Measurements from ENCODE around the gene TBCE.
"Not testable (repeated sequence)": the region's sequence is repeated elsewhere in the genome, so short reads cannot be mapped to it uniquely, and the experiment has no call there.

The TBCE gene

GRCh38 chr1:235441159-235441685, 74.0 kb downstream of the TBCE start:
- Mint-ChIP-seq H3K27me3 (no peaks in the 10 kb centered on the region), H3K9me3 (ENCODE audit: low read depth) (no peaks in the 10 kb centered on the region), H3K36me3 (peaks cover 5% of the 10 kb centered on the region), H3K4me1 (ENCODE audit: low read depth) (no peaks in the 10 kb centered on the region), H3K27ac (no peak overlapping the region), H3K4me3 (no peak overlapping the region)

- no peaks in the 10 kb centered on the region for H3K27me3 Mint-ChIP-seq
- no peaks in the 10 kb centered on the region for H3K4me1 Mint-ChIP-seq (ENCODE audit: low read depth)
- no peak overlapping the region for H3K4me3 Mint-ChIP-seq
- H3K36me3 Mint-ChIP-seq = peaks cover 2% of the 10 kb centered on the region
- H3K27ac Mint-ChIP-seq = no peak overlapping the region
- H3K9me3 Mint-ChIP-seq (ENCODE audit: low read depth) = no peaks in the 10 kb centered on the region
These were observed 75.7 kb downstream of the TBCE start for GRCh38 chr1:235442788-235443429.

- no peak overlapping the region for H3K4me3 Mint-ChIP-seq
- no peak overlapping the region for H3K27ac Mint-ChIP-seq
- H3K9me3 Mint-ChIP-seq (ENCODE audit: low read depth) = no peaks in the 10 kb centered on the region
- no peaks in the 10 kb centered on the region for H3K4me1 Mint-ChIP-seq (ENCODE audit: low read depth)
- H3K27me3 Mint-ChIP-seq = no peaks in the 10 kb centered on the region
- peaks cover 4% of the 10 kb centered on the region for H3K36me3 Mint-ChIP-seq
These were observed 81.4 kb downstream of the TBCE start for GRCh38 chr1:235448616-235449015.

- Mint-ChIP-seq H3K27ac (no peak overlapping the region), H3K36me3 (peaks cover 4% of the 10 kb centered on the region), H3K4me1 (ENCODE audit: low read depth) (no peaks in the 10 kb centered on the region), H3K9me3 (ENCODE audit: low read depth) (no peaks in the 10 kb centered on the region), H3K27me3 (no peaks in the 10 kb centered on the region), H3K4me3 (no peak overlapping the region)
These were observed 83.2 kb downstream of the TBCE start for GRCh38 chr1:235450433-235450832.

GRCh38 chr1:235450886-235451483, 83.8 kb downstream of the TBCE start:
- no peaks in the 10 kb centered on the region for H3K27me3 Mint-ChIP-seq
- no peak overlapping the region for H3K27ac Mint-ChIP-seq
- no peak overlapping the region for H3K4me3 Mint-ChIP-seq
- H3K4me1 Mint-ChIP-seq (ENCODE audit: low read depth) = no peaks in the 10 kb centered on the region
- H3K36me3 Mint-ChIP-seq = peaks cover 4% of the 10 kb centered on the region
- no peaks in the 10 kb centered on the region for H3K9me3 Mint-ChIP-seq (ENCODE audit: low read depth)

- H3K27me3 Mint-ChIP-seq = no peaks in the 10 kb centered on the region
These were observed 86.8 kb downstream of the TBCE start for GRCh38 chr1:235454021-235454420.

GRCh38 chr1:235455097-235455496, 87.9 kb downstream of the TBCE start:
- no peaks in the 10 kb centered on the region for H3K4me1 Mint-ChIP-seq (ENCODE audit: low read depth)
- no peaks in the 10 kb centered on the region for H3K9me3 Mint-ChIP-seq (ENCODE audit: low read depth)
- H3K27ac Mint-ChIP-seq = no peak overlapping the region
- no peak overlapping the region for H3K4me3 Mint-ChIP-seq
- H3K36me3 Mint-ChIP-seq = peaks cover 2% of the 10 kb centered on the region
- no peaks in the 10 kb centered on the region for H3K27me3 Mint-ChIP-seq

More at GRCh38 chr1:235454021-235454420, 86.8 kb downstream of the TBCE start:
- H3K4me3 Mint-ChIP-seq = no peak overlapping the region
- no peaks in the 10 kb centered on the region for H3K4me1 Mint-ChIP-seq (ENCODE audit: low read depth)
- H3K36me3 Mint-ChIP-seq = peaks cover 4% of the 10 kb centered on the region
- H3K9me3 Mint-ChIP-seq (ENCODE audit: low read depth) = no peaks in the 10 kb centered on the region
- H3K27ac Mint-ChIP-seq = no peak overlapping the region

GRCh38 chr1:235455823-235456222, 88.6 kb downstream of the TBCE start:
- Mint-ChIP-seq H3K36me3 (no peaks in the 10 kb centered on the region), H3K9me3 (ENCODE audit: low read depth) (no peaks in the 10 kb centered on the region), H3K4me3 (no peak overlapping the region), H3K27ac (no peak overlapping the region), H3K4me1 (ENCODE audit: low read depth) (no peaks in the 10 kb centered on the region), H3K27me3 (no peaks in the 10 kb centered on the region)

- not testable (repeated sequence) for H3K36me3 Mint-ChIP-seq; H3K27me3 Mint-ChIP-seq; H3K9me3 Mint-ChIP-seq (ENCODE audit: low read depth); H3K4me3 Mint-ChIP-seq; H3K27ac Mint-ChIP-seq
- H3K4me1 Mint-ChIP-seq (ENCODE audit: low read depth) = peaks cover 10% of the 10 kb centered on the region
These were observed 90.6 kb downstream of the TBCE start for GRCh38 chr1:235457856-235458255.

GRCh38 chr1:235460770-235461169, 93.5 kb downstream of the TBCE start:
- Mint-ChIP-seq H3K36me3 (peaks cover 6% of the 10 kb centered on the region), H3K27me3 (no peaks in the 10 kb centered on the region), H3K9me3 (ENCODE audit: low read depth) (no peaks in the 10 kb centered on the region), H3K27ac (no peak overlapping the region), H3K4me3 (no peak overlapping the region), H3K4me1 (ENCODE audit: low read depth) (peaks cover 12% of the 10 kb centered on the region)

- H3K36me3 Mint-ChIP-seq = peaks cover 6% of the 10 kb centered on the region
These were observed 94.7 kb downstream of the TBCE start for GRCh38 chr1:235461954-235462353.

GRCh38 chr1:235462832-235463231, 95.6 kb downstream of the TBCE start:
- not testable (repeated sequence) for H3K36me3 Mint-ChIP-seq; H3K27me3 Mint-ChIP-seq; H3K9me3 Mint-ChIP-seq (ENCODE audit: low read depth); H3K4me3 Mint-ChIP-seq; H3K27ac Mint-ChIP-seq
- H3K4me1 Mint-ChIP-seq (ENCODE audit: low read depth) = peaks cover 13% of the 10 kb centered on the region

More at GRCh38 chr1:235461954-235462353, 94.7 kb downstream of the TBCE start:
- H3K4me1 Mint-ChIP-seq (ENCODE audit: low read depth) = peaks cover 13% of the 10 kb centered on the region
- H3K4me3 Mint-ChIP-seq = no peak overlapping the region
- H3K27me3 Mint-ChIP-seq = no peaks in the 10 kb centered on the region
- no peaks in the 10 kb centered on the region for H3K9me3 Mint-ChIP-seq (ENCODE audit: low read depth)
- H3K27ac Mint-ChIP-seq = no peak overlapping the region

GRCh38 chr1:235465066-235465465, 97.8 kb downstream of the TBCE start:
- Mint-ChIP-seq H3K9me3 (ENCODE audit: low read depth) (no peaks in the 10 kb centered on the region), H3K4me3 (no peak overlapping the region), H3K27me3 (no peaks in the 10 kb centered on the region), H3K36me3 (peaks cover 11% of the 10 kb centered on the region), H3K4me1 (ENCODE audit: low read depth) (peaks cover 13% of the 10 kb centered on the region), H3K27ac (no peak overlapping the region)

GRCh38 chr1:235468004-235468403, 100.8 kb downstream of the TBCE start:
- Mint-ChIP-seq H3K4me3 (no peak overlapping the region), H3K4me1 (ENCODE audit: low read depth) (peaks cover 3% of the 10 kb centered on the region), H3K27ac (no peak overlapping the region), H3K27me3 (no peaks in the 10 kb centered on the region), H3K36me3 (peaks cover 13% of the 10 kb centered on the region), H3K9me3 (ENCODE audit: low read depth) (no peaks in the 10 kb centered on the region)

GRCh38 chr1:235468970-235469369, 101.7 kb downstream of the TBCE start:
- no peak overlapping the region for H3K27ac Mint-ChIP-seq

GRCh38 chr1:235469897-235470296, 102.7 kb downstream of the TBCE start:
- not testable (repeated sequence) for H3K9me3 Mint-ChIP-seq (ENCODE audit: low read depth); H3K27me3 Mint-ChIP-seq; H3K4me3 Mint-ChIP-seq; H3K4me1 Mint-ChIP-seq (ENCODE audit: low read depth); H3K36me3 Mint-ChIP-seq; H3K27ac Mint-ChIP-seq

More at GRCh38 chr1:235468970-235469369, 101.7 kb downstream of the TBCE start:
- no peaks in the 10 kb centered on the region for H3K27me3 Mint-ChIP-seq
- H3K36me3 Mint-ChIP-seq = peaks cover 13% of the 10 kb centered on the region
- H3K4me3 Mint-ChIP-seq = no peak overlapping the region
- H3K4me1 Mint-ChIP-seq (ENCODE audit: low read depth) = peaks cover 3% of the 10 kb centered on the region
- H3K9me3 Mint-ChIP-seq (ENCODE audit: low read depth) = no peaks in the 10 kb centered on the region
